HCT116 (cell line): ENCODE data around the gene CLEC19A. TPM values are rescaled to one million over a fixed set of nuclear protein-coding genes. Genes with fewer than 3 reads are reported as not detected.

Experiments
- ATAC-seq: fragments of 200-7000 bp; cut with Tn5 transposase; 2 replicates; pipeline ENCODE4 v1.9.1; 2020; ENCODE audit warnings: mild to moderate bottlenecking, moderate library complexity
- BruUV-seq: library from RNA; stranded (reverse); fragments of 400-500 nt; replicated peaks from 2 replicates; lab custom pipeline; 2021; lab: Mats Ljungman, UMichigan
- CTCF ChIA-PET: fragments of 300-600 bp; sonication (Branson Sonifier 250); formaldehyde crosslinking; loops from one replicate; lab custom pipeline; 2021; ENCODE audit warnings: antibody characterized with exemption; lab: Charles Lee
- POLR2A ChIA-PET: fragments of 300-600, 350-600 bp; sonication (Branson Sonifier 250); formaldehyde crosslinking; loops from one replicate; lab custom pipeline; 2021; ENCODE audit warnings: antibody characterized with exemption; lab: Charles Lee
- RAD21 ChIA-PET, 2 experiments: fragments of 300-600 bp; sonication (Branson Sonifier 250); formaldehyde crosslinking; loops; one replicate each; lab custom pipeline; 2023; ENCODE audit warnings: low total read pairs in 2 of 2; ENCODE audit not compliant: uncharacterized antibody in 2 of 2, unreplicated experiment in 2 of 2, low non-redundant PET in 1 of 2; lab: Charles Lee
- DNase-seq: peaks from one replicate; pipeline ENCODE4 v3.0.0-alpha.2; 2010; ENCODE audit warnings: low read depth, low spot score
- H2AFZ ChIP-seq: fragments of 200-600 bp; shearing (Covaris generic), sonication (generic); 2 replicates; pipeline ENCODE4 v1.6.1; 2017; ENCODE audit warnings: low read depth, mixed run types, mixed read lengths, antibody characterized with exemption, low read length; ENCODE audit not compliant: poor library complexity, severe bottlenecking
- H3K27ac ChIP-seq: 2 replicates; pipeline ENCODE4 v1.5.1; 2012; ENCODE audit warnings: low read depth, low read length
- H3K27me3 ChIP-seq: fragments of 200-600 bp; sonication (generic); 2 replicates; pipeline ENCODE4 v1.6.1; 2016; ENCODE audit warnings: mixed run types, low read length, mixed read lengths; ENCODE audit not compliant: insufficient read depth
- H3K36me3 ChIP-seq, 2 experiments: fragments of 200-500 bp in 1 of 2; fragments of 200-600 bp in 1 of 2; sonication (Bioruptor generic) in 1 of 2; sonication (generic) in 1 of 2; 2 replicates each; pipeline versions ENCODE4 v1.5.1 to v1.6.1; 2014 to 2016; ENCODE audit warnings: low read length in 2 of 2, inconsistent platforms in 1 of 2, mixed read lengths in 1 of 2, mixed run types in 1 of 2; ENCODE audit not compliant: insufficient read depth in 2 of 2, control insufficient read depth in 1 of 2
- H3K4me1 ChIP-seq, 2 experiments: fragments of 200-600 bp in 1 of 2; sonication (generic) in 1 of 2; 2 replicates each; pipeline versions ENCODE4 v1.5.1 to v1.6.1; 2012 to 2017; ENCODE audit warnings: low read length in 2 of 2, inconsistent platforms in 1 of 2, mild to moderate bottlenecking in 1 of 2, mixed read lengths in 1 of 2, mixed run types in 1 of 2, moderate library complexity in 1 of 2; ENCODE audit not compliant: insufficient read depth in 2 of 2, control insufficient read depth in 1 of 2
- H3K4me2 ChIP-seq: fragments of 200-600 bp; sonication (generic); 2 replicates; pipeline ENCODE4 v1.6.1; 2017; ENCODE audit warnings: mixed run types, low read length, mixed read lengths
- H3K4me3 ChIP-seq, 2 experiments: fragments of 200-600 bp in 1 of 2; sonication (generic) in 1 of 2; replicated peaks in 1 of 2; 2 replicates each; pipeline ENCODE4 v1.5.1; 2011 to 2016; ENCODE audit warnings: low read length in 2 of 2, control low read depth in 1 of 2, low read depth in 1 of 2, mild to moderate bottlenecking in 1 of 2, mixed read lengths in 1 of 2, mixed run types in 1 of 2
- H3K79me2 ChIP-seq: fragments of 200-600 bp; sonication (generic); 2 replicates; pipeline ENCODE4 v1.6.1; 2017; ENCODE audit warnings: mild to moderate bottlenecking, mixed run types, low read length, moderate library complexity, mixed read lengths; ENCODE audit not compliant: insufficient read depth
- H3K9ac ChIP-seq: fragments of 200-600 bp; sonication (generic); 2 replicates; pipeline ENCODE4 v1.6.1; 2016; ENCODE audit warnings: low read length, mixed read lengths
- H3K9me2 ChIP-seq: fragments of 200-600 bp; sonication (generic), shearing (Covaris generic); 2 replicates; pipeline ENCODE4 v1.6.1; 2017; ENCODE audit warnings: mixed run types, mild to moderate bottlenecking, moderate library complexity; ENCODE audit not compliant: insufficient read depth
- H3K9me3 ChIP-seq, 2 experiments: fragments of 200-500 bp in 1 of 2; fragments of 200-600 bp in 1 of 2; sonication (Bioruptor generic) in 1 of 2; sonication (generic) in 1 of 2; 2 replicates each; pipeline ENCODE4 v1.6.1; 2014 to 2017; ENCODE audit warnings: low read length in 2 of 2, mixed read lengths in 2 of 2, inconsistent platforms in 1 of 2, low read depth in 1 of 2, mild to moderate bottlenecking in 1 of 2, mixed run types in 1 of 2, moderate library complexity in 1 of 2; ENCODE audit not compliant: control insufficient read depth in 1 of 2, insufficient read depth in 1 of 2
- H4K20me1 ChIP-seq: fragments of 200-600 bp; sonication (generic), shearing (Covaris generic); 2 replicates; pipeline ENCODE4 v1.6.1; 2017; ENCODE audit warnings: mixed run types, mild to moderate bottlenecking, moderate library complexity; ENCODE audit not compliant: insufficient read depth
- ATF3 ChIP-seq: IDR thresholded peaks from 2 replicates; pipeline ENCODE4 v1.6.1; 2012
- CEBPB ChIP-seq: IDR thresholded peaks from 2 replicates; pipeline ENCODE4 v1.6.1; 2012; ENCODE audit warnings: low read depth
- EGR1 ChIP-seq: IDR thresholded peaks from 2 replicates; pipeline ENCODE4 v1.6.1; 2012; ENCODE audit warnings: low read depth
- ELF1 ChIP-seq: IDR thresholded peaks from 2 replicates; pipeline ENCODE4 v1.6.1; 2012; ENCODE audit warnings: low read depth, borderline replicate concordance
- EZH2 ChIP-seq: fragments of 200-600 bp; sonication (generic); IDR thresholded peaks from 2 replicates; pipeline ENCODE4 v1.6.1; 2017; ENCODE audit warnings: antibody characterized with exemption, mixed run types
- EZH2phosphoT487 ChIP-seq: fragments of 200-600 bp; IDR thresholded peaks from 2 replicates; pipeline ENCODE4 v1.6.1; 2018; ENCODE audit warnings: antibody characterized with exemption, borderline replicate concordance
- FOSL1 ChIP-seq: IDR thresholded peaks from 2 replicates; pipeline ENCODE4 v1.6.1; 2012; ENCODE audit warnings: low read depth
- POLR2AphosphoS5 ChIP-seq: IDR thresholded peaks from 2 replicates; pipeline ENCODE4 v1.6.1; 2011; ENCODE audit warnings: mild to moderate bottlenecking, low read depth, low read length, moderate library complexity
- RAD21 ChIP-seq: IDR thresholded peaks from 2 replicates; pipeline ENCODE4 v1.6.1; 2012; ENCODE audit warnings: low read depth, mild to moderate bottlenecking
- REST ChIP-seq: IDR thresholded peaks from 2 replicates; pipeline ENCODE4 v1.6.1; 2012; ENCODE audit warnings: low read depth
- SP1 ChIP-seq: IDR thresholded peaks from 2 replicates; pipeline ENCODE4 v1.6.1; 2012; ENCODE audit warnings: low read depth
- SRF ChIP-seq: IDR thresholded peaks from 2 replicates; pipeline ENCODE4 v1.6.1; 2012; ENCODE audit warnings: low read depth
- YY1 ChIP-seq: IDR thresholded peaks from 2 replicates; pipeline ENCODE4 v1.6.1; 2011; ENCODE audit warnings: low read length, low read depth, moderate library complexity, mild to moderate bottlenecking; ENCODE audit not compliant: insufficient replicate concordance; ENCODE audit errors: extremely low read depth
- ZFX ChIP-seq: fragments of 450-650 bp; IDR thresholded peaks from 2 replicates; pipeline ENCODE4 v1.6.1; 2017
- intact Hi-C: fragments of 100-400 bp; cut with micrococcal nuclease; formaldehyde crosslinking; loops from 2 replicates; pipeline ENCODE4 v1.10.0; 2022
- total RNA-seq: library from RNA; stranded (reverse); gene quantifications from one replicate; pipeline ENCODE4 v1.2.1, GENCODE V29; 2021; ENCODE audit not compliant: unreplicated experiment
- TF ChIP-seq, protein P1 (sequence below), 3 experiments: fragments of 200-600 bp in 1 of 3; sonication (generic) in 1 of 3; IDR thresholded peaks in 2 of 3; conservative IDR thresholded peaks in 1 of 3; 2 replicates each; pipeline ENCODE4 v1.5.1; 2012 to 2017; ENCODE audit warnings: low read depth in 2 of 3, low read length in 2 of 3, antibody characterized with exemption in 1 of 3, borderline replicate concordance in 1 of 3, control low read depth in 1 of 3, mild to moderate bottlenecking in 1 of 3, mixed read lengths in 1 of 3, mixed run types in 1 of 3, moderate library complexity in 1 of 3; ENCODE audit not compliant: insufficient read depth in 1 of 3

CLEC19A gene
- total RNA-seq, 1 experiment from 2014 or later: not detected

GRCh38 chr16:19299565-19299964 is 14.0 kb downstream of the CLEC19A start:
- H3K4me2 ChIP-seq: no peak overlapping the region
- no peak overlapping the region for H2AFZ ChIP-seq
- ChIA-PET CTCF (no interaction called here), POLR2A (no interaction called here), RAD21 (no interaction called here)
- no peaks in the 10 kb centered on the region for H3K36me3 ChIP-seq
- no peaks in the 10 kb centered on the region for H3K79me2 ChIP-seq
- intact Hi-C loops: no loop called here
- BruUV-seq: no TSS peak
- no peak overlapping the region for H3K27ac ChIP-seq
- DNase-seq (no peak), ATAC-seq (no peak)
- TF ChIP-seq ZFX (no peak), CEBPB (no peak), POLR2AphosphoS5 (no peak), EGR1 (no peak), ELF1 (no peak), YY1 (no peak), ATF3 (no peak), REST (no peak), RAD21 (no peak), FOSL1 (no peak), EZH2 (no peak), SP1 (no peak), SRF (no peak), EZH2phosphoT487 (no peak)
- TF ChIP-seq, protein P1, sequence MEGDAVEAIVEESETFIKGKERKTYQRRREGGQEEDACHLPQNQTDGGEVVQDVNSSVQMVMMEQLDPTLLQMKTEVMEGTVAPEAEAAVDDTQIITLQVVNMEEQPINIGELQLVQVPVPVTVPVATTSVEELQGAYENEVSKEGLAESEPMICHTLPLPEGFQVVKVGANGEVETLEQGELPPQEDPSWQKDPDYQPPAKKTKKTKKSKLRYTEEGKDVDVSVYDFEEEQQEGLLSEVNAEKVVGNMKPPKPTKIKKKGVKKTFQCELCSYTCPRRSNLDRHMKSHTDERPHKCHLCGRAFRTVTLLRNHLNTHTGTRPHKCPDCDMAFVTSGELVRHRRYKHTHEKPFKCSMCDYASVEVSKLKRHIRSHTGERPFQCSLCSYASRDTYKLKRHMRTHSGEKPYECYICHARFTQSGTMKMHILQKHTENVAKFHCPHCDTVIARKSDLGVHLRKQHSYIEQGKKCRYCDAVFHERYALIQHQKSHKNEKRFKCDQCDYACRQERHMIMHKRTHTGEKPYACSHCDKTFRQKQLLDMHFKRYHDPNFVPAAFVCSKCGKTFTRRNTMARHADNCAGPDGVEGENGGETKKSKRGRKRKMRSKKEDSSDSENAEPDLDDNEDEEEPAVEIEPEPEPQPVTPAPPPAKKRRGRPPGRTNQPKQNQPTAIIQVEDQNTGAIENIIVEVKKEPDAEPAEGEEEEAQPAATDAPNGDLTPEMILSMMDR (IDR thresholded peaks at IDR 0.05 in 2 of 3, conservative IDR thresholded peaks at IDR 0.05 in 1 of 3; ENCODE audit: borderline replicate concordance in 1 of 3, insufficient read depth in 1 of 3, low read depth in 2 of 3, low read length in 2 of 3): no peak
- no peaks in the 10 kb centered on the region for H3K4me1 ChIP-seq
- H3K9me2 ChIP-seq: no peaks in the 10 kb centered on the region
- no peaks in the 10 kb centered on the region for H4K20me1 ChIP-seq
- H3K27me3 ChIP-seq: peaks cover 16% of the 10 kb centered on the region; the same call in 1 of the 2 replicates
- no peak overlapping the region for H3K4me3 ChIP-seq
- H3K9ac ChIP-seq: no peak overlapping the region
- no peaks in the 10 kb centered on the region for H3K9me3 ChIP-seq
